GM23248 (cell line): ENCODE data around the gene SHE.

Experiments
- EZH2 ChIP-seq: fragments of 200-600 bp; sonication (generic); IDR thresholded peaks from 2 replicates; pipeline ENCODE4 v1.6.1; 2018; ENCODE audit warnings: antibody characterized with exemption, mild to moderate bottlenecking; ENCODE audit not compliant: insufficient read depth, poor library complexity, severe bottlenecking
- EZH2phosphoT487 ChIP-seq: fragments of 200-600 bp; sonication (generic); IDR thresholded peaks from 2 replicates; pipeline ENCODE4 v1.6.1; 2018; ENCODE audit warnings: antibody characterized with exemption, moderate library complexity, mild to moderate bottlenecking, low read depth; ENCODE audit not compliant: insufficient read depth

DNA sequence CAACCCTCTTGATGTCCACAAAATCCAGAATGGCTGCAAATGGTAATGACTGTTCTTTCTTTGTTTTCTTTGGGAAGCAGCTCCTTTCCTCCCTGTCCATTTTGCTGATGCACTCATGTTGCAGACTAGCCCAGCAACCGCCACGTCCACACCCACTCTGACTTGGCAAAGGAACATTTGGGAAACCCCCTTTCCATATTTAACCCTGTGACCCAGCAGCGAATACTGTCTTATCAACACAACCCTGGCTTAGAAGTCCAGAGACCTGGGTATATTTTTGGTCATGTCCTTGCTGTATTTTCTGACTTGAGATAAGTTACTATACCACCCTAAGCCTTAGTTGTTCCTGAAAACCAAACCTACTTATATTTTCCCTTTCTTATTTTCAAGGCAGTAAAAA, 18.1 kb upstream of the SHE start:
- TF ChIP-seq EZH2phosphoT487 (no peak), EZH2 (no peak)
